Loucy (cell line): Measurements from ENCODE around the gene TADA1.

Source experiments
- H2AFZ ChIP-seq: fragments of 200-600 bp; sonication (generic); 2 replicates; pipeline ENCODE4 v1.6.0; 2016; ENCODE audit warnings: antibody characterized with exemption, mild to moderate bottlenecking, low read length, moderate library complexity
- H3F3A ChIP-seq: fragments of 200-600 bp; 2 replicates; pipeline ENCODE4 v1.6.0; 2016; ENCODE audit warnings: antibody characterized with exemption, low read depth, mild to moderate bottlenecking
- H3K27me3 ChIP-seq: fragments of 200-600 bp; sonication (generic); 2 replicates; pipeline ENCODE4 v1.6.1; 2014; ENCODE audit warnings: low read length, mild to moderate bottlenecking; ENCODE audit not compliant: insufficient read depth, poor library complexity, severe bottlenecking
- H3K36me3 ChIP-seq: fragments of 200-600 bp; sonication (generic); 2 replicates; pipeline ENCODE4 v1.6.1; 2016; ENCODE audit warnings: low read length; ENCODE audit not compliant: insufficient read depth
- H3K4me1 ChIP-seq: fragments of 200-600 bp; sonication (generic); 2 replicates; pipeline ENCODE4 v1.5.1; 2014; ENCODE audit warnings: low read length, mild to moderate bottlenecking; ENCODE audit not compliant: insufficient read depth, poor library complexity, severe bottlenecking
- H3K4me2 ChIP-seq: fragments of 200-600 bp; sonication (generic); 2 replicates; pipeline ENCODE4 v1.6.0; 2014; ENCODE audit warnings: antibody characterized with exemption, low read length, low read depth, mild to moderate bottlenecking; ENCODE audit not compliant: poor library complexity, severe bottlenecking
- H3K4me3 ChIP-seq: fragments of 200-600 bp; sonication (generic); 2 replicates; pipeline ENCODE4 v1.5.1; 2014; ENCODE audit warnings: low read length, mild to moderate bottlenecking, mixed read lengths; ENCODE audit not compliant: poor library complexity, severe bottlenecking
- H3K79me2 ChIP-seq: fragments of 200-600 bp; sonication (generic); 2 replicates; pipeline ENCODE4 v1.6.1; 2014; ENCODE audit warnings: low read length; ENCODE audit not compliant: insufficient read depth
- H3K9ac ChIP-seq: fragments of 200-600 bp; sonication (generic); 2 replicates; pipeline ENCODE4 v1.6.0; 2014; ENCODE audit warnings: mild to moderate bottlenecking, low read depth, low read length, moderate library complexity; ENCODE audit not compliant: poor library complexity, severe bottlenecking
- H3K9me2 ChIP-seq: fragments of 200-600 bp; sonication (generic); replicated peaks from 2 replicates; pipeline ENCODE4 v1.6.1; 2016; ENCODE audit warnings: low read depth, low read length, mixed read lengths
- H3K9me3 ChIP-seq: fragments of 200-600 bp; sonication (generic); 2 replicates; pipeline ENCODE4 v1.6.1; 2014; ENCODE audit warnings: mild to moderate bottlenecking, antibody characterized with exemption, low read length, low read depth; ENCODE audit not compliant: insufficient read depth
- H4K20me1 ChIP-seq: fragments of 200-600 bp; sonication (generic); 2 replicates; pipeline ENCODE4 v1.6.0; 2014; ENCODE audit warnings: antibody characterized with exemption, low read length, mild to moderate bottlenecking; ENCODE audit not compliant: insufficient read depth, poor library complexity, severe bottlenecking
- CTCF ChIP-seq: fragments of 200-600 bp; sonication (generic); conservative IDR thresholded peaks from 2 replicates; pipeline ENCODE4 v1.5.1; 2014; ENCODE audit warnings: mild to moderate bottlenecking, antibody characterized with exemption, low read length
- EZH2phosphoT487 ChIP-seq: fragments of 200-600 bp; IDR thresholded peaks from 2 replicates; pipeline ENCODE4 v1.6.1; 2018; ENCODE audit warnings: antibody characterized with exemption, mild to moderate bottlenecking, moderate library complexity, borderline replicate concordance

TADA1 gene

DNA sequence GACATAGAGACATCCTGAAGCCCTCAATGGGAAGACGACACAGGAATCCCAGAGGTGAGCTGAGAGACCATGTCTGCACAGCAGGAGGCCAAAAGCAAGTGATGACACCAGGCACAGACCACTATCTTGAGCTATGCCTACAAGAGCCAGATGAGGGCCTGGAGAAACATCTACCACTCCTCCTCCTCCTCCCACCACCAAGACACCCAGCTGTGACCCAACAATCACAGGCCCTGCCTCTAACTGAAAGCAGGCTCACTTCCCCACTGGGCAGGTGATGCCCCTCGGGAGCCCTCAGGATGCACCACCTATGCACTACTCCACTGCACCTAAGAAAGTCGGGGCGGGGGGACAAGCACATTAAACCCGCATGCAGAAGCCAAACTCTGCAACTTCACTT is 16.5 kb downstream of the TADA1 start:
- H4K20me1 ChIP-seq: peaks cover 6% of the 10 kb centered on the region
- TF ChIP-seq CTCF (no peak), EZH2phosphoT487 (no peak)
- H3K4me3 ChIP-seq: no peak overlapping the region
- H3K4me2 ChIP-seq: no peak overlapping the region
- H2AFZ ChIP-seq: no peak overlapping the region
- H3K36me3 ChIP-seq: peaks cover 98% of the 10 kb centered on the region
- no peaks in the 10 kb centered on the region for H3K4me1 ChIP-seq
- no peaks in the 10 kb centered on the region for H3K9me3 ChIP-seq
- H3K79me2 ChIP-seq: peaks cover 5% of the 10 kb centered on the region
- H3K27me3 ChIP-seq: no peaks in the 10 kb centered on the region
- H3K9me2 ChIP-seq: no peaks in the 10 kb centered on the region
- no peak overlapping the region for H3K9ac ChIP-seq
- H3F3A ChIP-seq: no peaks in the 10 kb centered on the region; the same call in 1 of the 2 replicates

DNA sequence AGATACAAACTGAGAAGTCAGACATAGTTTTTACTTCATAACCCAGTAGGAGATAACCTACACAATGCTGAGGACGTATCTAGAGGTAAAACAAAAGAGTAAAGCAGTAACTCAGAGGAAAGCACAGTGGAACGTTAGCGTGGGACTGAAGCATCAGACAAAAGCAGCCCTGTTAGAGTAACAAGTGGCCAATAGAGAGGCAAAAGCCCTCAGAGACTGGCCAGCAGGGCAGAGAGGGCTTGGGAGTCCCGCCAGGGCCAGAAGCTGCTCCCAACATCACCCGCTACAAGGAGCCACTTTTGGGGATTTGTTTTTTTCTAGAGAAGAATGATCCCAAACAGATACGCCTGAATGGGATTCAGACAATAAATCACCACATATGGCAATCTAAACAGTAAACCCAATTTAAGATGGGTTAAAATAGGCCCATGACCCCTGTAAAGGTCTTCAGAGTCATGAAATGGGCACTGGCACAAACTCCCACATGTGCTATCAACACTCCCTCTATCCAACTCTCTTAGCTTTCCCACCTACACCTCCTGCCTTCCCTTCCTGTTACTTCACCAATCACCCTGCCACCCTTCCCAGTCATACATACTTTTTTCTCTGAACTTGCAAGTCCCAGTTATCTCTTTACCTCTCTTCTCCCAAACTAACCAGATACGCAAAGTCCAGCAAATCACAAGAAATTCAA is 17.2 kb downstream of the TADA1 start:
- peaks cover 98% of the 10 kb centered on the region for H3K36me3 ChIP-seq
- no peaks in the 10 kb centered on the region; the same call in 1 of the 2 replicates for H3F3A ChIP-seq
- TF ChIP-seq CTCF (no peak), EZH2phosphoT487 (no peak)
- H3K9me3 ChIP-seq: no peaks in the 10 kb centered on the region
- no peak overlapping the region for H3K4me2 ChIP-seq
- no peak overlapping the region for H3K4me3 ChIP-seq
- H3K79me2 ChIP-seq: no peaks in the 10 kb centered on the region
- peaks cover 3% of the 10 kb centered on the region for H4K20me1 ChIP-seq
- H3K9me2 ChIP-seq: no peaks in the 10 kb centered on the region
- H3K27me3 ChIP-seq: no peaks in the 10 kb centered on the region
- no peaks in the 10 kb centered on the region for H3K4me1 ChIP-seq
- H2AFZ ChIP-seq: no peak overlapping the region
- no peak overlapping the region for H3K9ac ChIP-seq

- Histone ChIP-seq H2AFZ (no peak overlapping the region), H3K9ac (no peak overlapping the region), H3F3A (no peaks in the 10 kb centered on the region; the same call in 1 of the 2 replicates), H4K20me1 (no peaks in the 10 kb centered on the region), H3K36me3 (peaks cover 98% of the 10 kb centered on the region), H3K4me1 (peaks cover 1% of the 10 kb centered on the region), H3K9me2 (no peaks in the 10 kb centered on the region), H3K27me3 (no peaks in the 10 kb centered on the region), H3K4me2 (no peak overlapping the region), H3K4me3 (no peak overlapping the region), H3K79me2 (no peaks in the 10 kb centered on the region; the same call in 1 of the 2 replicates), H3K9me3 (no peaks in the 10 kb centered on the region)
- TF ChIP-seq CTCF (no peak), EZH2phosphoT487 (no peak)
Measured at GRCh38 chr1:166857995-166858394, 18.1 kb downstream of the TADA1 start.
